H1 (cell line): ENCODE measurements around the gene MACROD2. TPM values are rescaled to one million over a fixed set of nuclear protein-coding genes. Genes with fewer than 3 reads are reported as not detected.

ENCODE experiments used
- CTCF ChIA-PET: fragments of 300-600 bp; sonication (Branson Sonifier 250); formaldehyde crosslinking; loops from one replicate; lab custom pipeline; 2021; ENCODE audit not compliant: partially characterized antibody; lab: Charles Lee
- POLR2A ChIA-PET: fragments of 300-600 bp; sonication (Branson Sonifier 250); formaldehyde crosslinking; loops from one replicate; lab custom pipeline; 2021; ENCODE audit warnings: inconsistent platforms; ENCODE audit not compliant: partially characterized antibody; lab: Charles Lee
- DNase-seq, 2 experiments: peaks; one replicate each; pipeline versions ENCODE4 v3.0.0 to v3.0.0-alpha.2; 2010 to 2022; ENCODE audit warnings: low spot score in 2 of 2, low read depth in 1 of 2, mixed read lengths in 1 of 2
- FAIRE-seq: peaks from 2 replicates; lab custom pipeline; 2011; peaks lifted over from hg19 to GRCh38; lab: Jason Lieb, UNC
- H2AFZ ChIP-seq: 2 replicates; pipeline ENCODE4 v1.8.1; 2012; ENCODE audit warnings: low read length, inconsistent platforms
- H2AK5ac ChIP-seq: 2 replicates; pipeline ENCODE4 v1.6.1; 2013; ENCODE audit warnings: low read depth, low read length
- H2BK120ac ChIP-seq: replicated peaks from 2 replicates; pipeline ENCODE3; 2013; ENCODE audit warnings: low read depth, low read length, inconsistent platforms
- H2BK12ac ChIP-seq: 2 replicates; pipeline ENCODE4 v1.6.1; 2013; ENCODE audit warnings: low read depth, low read length
- H2BK15ac ChIP-seq: 2 replicates; pipeline ENCODE4 v1.6.1; 2013; ENCODE audit warnings: low read length
- H2BK20ac ChIP-seq: 2 replicates; pipeline ENCODE4 v1.6.1; 2013; ENCODE audit warnings: low read length
- H2BK5ac ChIP-seq: 2 replicates; pipeline ENCODE4 v1.6.1; 2013; ENCODE audit warnings: low read depth, low read length
- H3K14ac ChIP-seq: 2 replicates; pipeline ENCODE4 v1.6.1; 2013; ENCODE audit warnings: inconsistent platforms; ENCODE audit not compliant: insufficient read length
- H3K18ac ChIP-seq: 2 replicates; pipeline ENCODE4 v1.6.1; 2013; ENCODE audit warnings: low read length; ENCODE audit errors: extremely low read depth
- H3K23ac ChIP-seq: 2 replicates; pipeline ENCODE4 v1.6.1; 2013; ENCODE audit warnings: inconsistent platforms; ENCODE audit not compliant: insufficient read length
- H3K23me2 ChIP-seq: 2 replicates; pipeline ENCODE4 v1.6.1; 2013; ENCODE audit warnings: low read depth, low read length
- H3K27ac ChIP-seq: 2 replicates; pipeline ENCODE4 v1.6.1; 2011; ENCODE audit warnings: low read depth, low read length, inconsistent platforms
- H3K27me3 ChIP-seq, 4 experiments: replicated peaks in 1 of 4; 1 replicate in 1 of 4; 2 replicates in 3 of 4; pipeline versions ENCODE4 v1.6.1 to v1.8.1; 2011 to 2013; ENCODE audit warnings: low read length in 3 of 4, mild to moderate bottlenecking in 3 of 4, inconsistent platforms in 2 of 4, mixed read lengths in 2 of 4, moderate library complexity in 1 of 4; ENCODE audit not compliant: control insufficient read depth in 3 of 4, insufficient read depth in 3 of 4; ENCODE audit errors: extremely low read depth in 1 of 4
- H3K36me3 ChIP-seq, 4 experiments: 2 replicates each; pipeline versions ENCODE4 v1.6.1 to v1.8.1; 2011 to 2013; ENCODE audit warnings: mild to moderate bottlenecking in 4 of 4, low read length in 3 of 4, moderate library complexity in 2 of 4, control low read depth in 1 of 4, inconsistent platforms in 1 of 4; ENCODE audit not compliant: insufficient read depth in 4 of 4, control insufficient read depth in 2 of 4
- H3K4ac ChIP-seq: replicated peaks from 2 replicates; pipeline ENCODE3; 2013; ENCODE audit warnings: low read length, low read depth, mixed read lengths, inconsistent platforms; ENCODE audit not compliant: insufficient read length
- H3K4me1 ChIP-seq, 4 experiments: replicated peaks in 1 of 4; 1 replicate in 1 of 4; 2 replicates in 3 of 4; pipeline versions ENCODE4 v1.6.1 to v1.8.1; 2011 to 2013; ENCODE audit warnings: low read length in 3 of 4, inconsistent platforms in 2 of 4, mixed read lengths in 1 of 4; ENCODE audit not compliant: insufficient read depth in 4 of 4, control insufficient read depth in 3 of 4
- H3K4me2 ChIP-seq, 2 experiments: 2 replicates each; pipeline versions ENCODE4 v1.6.1 to v1.8.1; 2011 to 2013; ENCODE audit warnings: low read depth in 2 of 2, low read length in 2 of 2, control low read depth in 1 of 2, inconsistent platforms in 1 of 2, mild to moderate bottlenecking in 1 of 2; ENCODE audit not compliant: insufficient read depth in 1 of 2
- H3K4me3 ChIP-seq, 4 experiments: fragments of 200-600, 300-600 bp in 1 of 4; sonication (generic), shearing (Covaris generic), sonication (Bioruptor Twin) in 1 of 4; 2 replicates each; pipeline versions ENCODE4 v1.5.1 to v1.8.1; 2011 to 2016; ENCODE audit warnings: low read length in 4 of 4, low read depth in 3 of 4, control low read depth in 2 of 4, inconsistent platforms in 2 of 4, mild to moderate bottlenecking in 2 of 4, mixed read lengths in 1 of 4, moderate library complexity in 1 of 4; ENCODE audit not compliant: insufficient read depth in 2 of 4; ENCODE audit errors: extremely low read depth in 1 of 4
- H3K56ac ChIP-seq: replicated peaks from 2 replicates; pipeline ENCODE3; 2013; ENCODE audit warnings: low read depth, mild to moderate bottlenecking, mixed read lengths, low read length, inconsistent platforms; ENCODE audit not compliant: insufficient read length
- H3K79me1 ChIP-seq: 2 replicates; pipeline ENCODE4 v1.6.1; 2013; ENCODE audit warnings: low read depth, low read length, control low read depth
- H3K79me2 ChIP-seq, 2 experiments: 2 replicates each; pipeline versions ENCODE4 v1.6.1 to v1.8.1; 2012 to 2013; ENCODE audit warnings: low read length in 2 of 2, mild to moderate bottlenecking in 2 of 2, inconsistent platforms in 1 of 2; ENCODE audit not compliant: insufficient read depth in 2 of 2, control insufficient read depth in 1 of 2
- H3K9ac ChIP-seq, 4 experiments: replicated peaks in 1 of 4; 1 replicate in 1 of 4; 2 replicates in 3 of 4; pipeline versions ENCODE4 v1.6.1 to v1.8.1; 2011 to 2013; ENCODE audit warnings: low read depth in 3 of 4, low read length in 3 of 4, control low read depth in 2 of 4, mild to moderate bottlenecking in 2 of 4, moderate library complexity in 2 of 4, inconsistent platforms in 1 of 4; ENCODE audit errors: extremely low read depth in 1 of 4
- H3K9me3 ChIP-seq, 2 experiments: 2 replicates each; pipeline versions ENCODE4 v1.6.1 to v1.8.1; 2012 to 2013; ENCODE audit warnings: mild to moderate bottlenecking in 2 of 2, moderate library complexity in 2 of 2, control low read depth in 1 of 2, inconsistent platforms in 1 of 2, low read depth in 1 of 2, low read length in 1 of 2, mixed read lengths in 1 of 2; ENCODE audit not compliant: insufficient read depth in 2 of 2
- H4K20me1 ChIP-seq, 2 experiments: replicated peaks in 1 of 2; 2 replicates each; pipeline versions ENCODE3 to v1.8.1; 2011 to 2013; ENCODE audit warnings: inconsistent platforms in 2 of 2, low read length in 2 of 2, mild to moderate bottlenecking in 1 of 2; ENCODE audit not compliant: insufficient read depth in 2 of 2, control insufficient read depth in 1 of 2
- H4K5ac ChIP-seq: 2 replicates; pipeline ENCODE4 v1.6.1; 2013; ENCODE audit warnings: low read length, low read depth, mixed read lengths, inconsistent platforms; ENCODE audit not compliant: insufficient read length
- H4K8ac ChIP-seq: 2 replicates; pipeline ENCODE4 v1.8.0; 2013; ENCODE audit warnings: mild to moderate bottlenecking, moderate library complexity, low read length, inconsistent platforms; ENCODE audit not compliant: insufficient read depth; ENCODE audit errors: extremely low read depth
- H4K91ac ChIP-seq: replicated peaks from 2 replicates; pipeline ENCODE3; 2013; ENCODE audit warnings: low read length, mixed read lengths, inconsistent platforms; ENCODE audit not compliant: insufficient read length
- CBX5 ChIP-seq: fragments of 300-800, 300-1000 bp; sonication (generic); IDR thresholded peaks from 2 replicates; pipeline ENCODE4 v1.7.1; 2016; ENCODE audit warnings: antibody characterized with exemption, low read length, low read depth
- JUN ChIP-seq: IDR thresholded peaks from 2 replicates; pipeline ENCODE4 v1.6.1; 2011; ENCODE audit warnings: low read depth, mild to moderate bottlenecking, improper control_type of control experiment, low read length
- POU5F1 ChIP-seq: IDR thresholded peaks from 2 replicates; pipeline ENCODE4 v1.6.1; 2011; ENCODE audit warnings: low read depth, mild to moderate bottlenecking, low read length, moderate library complexity
- SIX5 ChIP-seq: IDR thresholded peaks from 2 replicates; pipeline ENCODE4 v1.6.1; 2011; ENCODE audit warnings: mild to moderate bottlenecking, low read depth, low read length
- YY1 ChIP-seq: IDR thresholded peaks from 2 replicates; pipeline ENCODE4 v1.6.1; 2011; ENCODE audit warnings: low read depth, mild to moderate bottlenecking, low read length
- WGBS, 2 experiments: shearing (Covaris generic) in 1 of 2; methylation state at CpG; one replicate each; pipeline versions ENCODE4 v1.1.6 to v1.1.7; 2013 to 2015; ENCODE audit warnings: low lambda C conversion rate in 2 of 2, mixed read lengths in 2 of 2, inconsistent platforms in 1 of 2, low coverage in 1 of 2, missing lambda C conversion rate in 1 of 2; ENCODE audit not compliant: insufficient replicate concordance in 2 of 2, insufficient coverage in 1 of 2, insufficient read length in 1 of 2; ENCODE audit errors: extremely low coverage in 1 of 2, missing lambda C conversion rate in 1 of 2; 5-methylcytosine and 5-hydroxymethylcytosine counted together
- polyA plus RNA-seq, 7 experiments: library from polyadenylated mRNA; depleted of rRNA in 3 of 7; stranded (reverse) in 5 of 7; unstranded in 2 of 7; fragments of >200 nt in 5 of 7; fragments of 200-250 nt in 2 of 7; gene quantifications; 1 replicate in 5 of 7; 2 replicates in 1 of 7; 4 replicates in 1 of 7; pipeline versions ENCODE4 v1.2.1 to v1.2.3, GENCODE V29; 2011 to 2013; ENCODE audit warnings: missing spikeins in 2 of 7, mixed read lengths in 2 of 7
- total RNA-seq: library from RNA; stranded (reverse); fragmentation: NEBNext Ultra II Directional; extraction: Animal tissue kit (Norgen Biotek cat#: 25700); gene quantifications from 2 replicates; pipeline ENCODE4 v1.2.1, GENCODE V29; 2021

Gene MACROD2
- total and polyA plus RNA-seq, 2 of the 8 experiments (the other 6 are each of a cell fraction or from before 2014, with no cell fraction given) = 0.70 to 3.9 TPM

- H4K8ac ChIP-seq = no peak overlapping the region
- no peak overlapping the region for H3K27ac ChIP-seq
- H2AFZ ChIP-seq = no peak overlapping the region
- no peak overlapping the region for H3K18ac ChIP-seq
- no peaks in the 10 kb centered on the region for H3K23me2 ChIP-seq
- no peak overlapping the region for H4K91ac ChIP-seq
- H3K4me1 ChIP-seq = 0 out of 7 replicates have a peak, but pooled peaks cover 0 to 3% (median 0%) of the 10 kb centered on the region in 4 experiments
- H3K4me2 ChIP-seq = no peak overlapping the region
- H2AK5ac ChIP-seq = no peak overlapping the region
- H2BK5ac ChIP-seq = no peak overlapping the region
- no peaks in the 10 kb centered on the region for H3K36me3 ChIP-seq
- ChIA-PET POLR2A (no interaction called here), CTCF (interaction anchor here (5.8 kb wide), 1 partner anchor 16 kb away, joined by 25 read pairs; no protein-coding TSS in a partner anchor)
- no peak overlapping the region for H3K9ac ChIP-seq
- H3K4ac ChIP-seq = no peak overlapping the region
- DNase-seq (no peak), FAIRE-seq (no peak)
- 87% methylated on average over 2 of the region's 2 CpGs; no CpG with 5 or more reads in 1 of the 2 experiments for WGBS, 2 experiments
- H3K79me1 ChIP-seq = no peaks in the 10 kb centered on the region
- no peak overlapping the region for H4K5ac ChIP-seq
- no peak overlapping the region for H3K4me3 ChIP-seq
- H3K23ac ChIP-seq = no peak overlapping the region
- no peak overlapping the region for H3K56ac ChIP-seq
- H3K9me3 ChIP-seq = no peaks in the 10 kb centered on the region
- no peaks in the 10 kb centered on the region for H3K79me2 ChIP-seq
- no peak overlapping the region for H2BK15ac ChIP-seq
- no peaks in the 10 kb centered on the region for H4K20me1 ChIP-seq
- no peak overlapping the region for H2BK120ac ChIP-seq
- no peak overlapping the region for H3K14ac ChIP-seq
- H3K27me3 ChIP-seq = no peaks in the 10 kb centered on the region
- no peak overlapping the region for H2BK12ac ChIP-seq
- H2BK20ac ChIP-seq = no peak overlapping the region
- TF ChIP-seq JUN (no peak), SIX5 (no peak), YY1 (no peak), CBX5 (no peak), POU5F1 (no peak)
These were observed 1257.0 kb downstream of the MACROD2 start for GRCh38 chr20:15252304-15252703.
